Measurements from ENCODE around the gene POLD4. TPM values are rescaled to one million over a fixed set of nuclear protein-coding genes. Genes with fewer than 3 reads are reported as not detected.

Gene POLD4
- total RNA-seq, 1 donor = 59.4 TPM

DNA sequence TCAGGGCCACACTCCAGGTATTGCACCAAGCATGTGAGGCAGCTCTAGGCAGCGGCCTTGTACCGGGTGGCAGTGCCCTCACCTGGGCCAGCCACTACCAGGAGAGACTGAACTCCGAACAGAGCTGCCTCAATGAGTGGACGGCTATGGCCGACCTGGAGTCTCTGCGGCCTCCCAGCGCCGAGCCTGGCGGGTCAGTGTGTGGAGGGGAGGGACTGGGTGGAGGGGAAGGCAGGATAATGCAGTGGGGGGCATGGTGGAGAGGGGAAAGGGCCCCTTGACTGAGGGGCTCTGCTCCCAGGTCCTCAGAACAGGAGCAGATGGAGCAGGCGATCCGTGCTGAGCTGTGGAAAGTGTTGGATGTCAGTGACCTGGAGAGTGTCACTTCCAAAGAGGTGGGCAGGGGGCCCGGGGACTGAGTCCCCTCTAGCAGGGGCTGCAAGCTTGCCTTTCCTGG, 45.8 kb downstream of the POLD4 start:
- Histone ChIP-seq H3K27me3 (ENCODE audit: insufficient read depth, low read length) (no peaks in the 10 kb centered on the region), H2AFZ (ENCODE audit: low read length) (no peak overlapping the region), H3K4me1 (ENCODE audit: insufficient read depth, low read length) (peaks cover 13% of the 10 kb centered on the region), H4K20me1 (ENCODE audit: insufficient read depth, low read length) (no peaks in the 10 kb centered on the region), H3K27ac (ENCODE audit: low read depth, low read length) (no peak overlapping the region), H3K4me3 (ENCODE audit: insufficient read depth, low read length) (no peak overlapping the region), H3K9me3 (ENCODE audit: low read depth, low read length) (no peaks in the 10 kb centered on the region), H3K36me3 (ENCODE audit: insufficient read depth, low read length) (peaks cover 11% of the 10 kb centered on the region), H3K79me2 (ENCODE audit: insufficient read depth, low read length) (no peaks in the 10 kb centered on the region), H3K4me2 (ENCODE audit: insufficient read depth, low read length) (no peak overlapping the region)
- no peak for TF ChIP-seq CTCF (IDR thresholded peaks at IDR 0.05; ENCODE audit: extremely low read depth, low read depth, low read length)
- peak; percentile 68 for DNase-seq (ENCODE audit: insufficient read length, low spot score, missing footprints)

GRCh38 chr11:67306769-67307544, 46.4 kb downstream of the POLD4 start:
- no peak for TF ChIP-seq CTCF (IDR thresholded peaks at IDR 0.05; ENCODE audit: extremely low read depth, low read depth, low read length)
- H3K9me3 ChIP-seq (ENCODE audit: low read depth, low read length) = no peaks in the 10 kb centered on the region
- H3K27me3 ChIP-seq (ENCODE audit: insufficient read depth, low read length) = no peaks in the 10 kb centered on the region
- H4K20me1 ChIP-seq (ENCODE audit: insufficient read depth, low read length) = peaks cover under 1% of the 10 kb centered on the region
- no peaks in the 10 kb centered on the region for H3K79me2 ChIP-seq (ENCODE audit: insufficient read depth, low read length)
- no peak overlapping the region for H3K27ac ChIP-seq (ENCODE audit: low read depth, low read length)
- H2AFZ ChIP-seq (ENCODE audit: low read length) = no peak overlapping the region
- no peak overlapping the region for H3K4me3 ChIP-seq (ENCODE audit: insufficient read depth, low read length)
- H3K36me3 ChIP-seq (ENCODE audit: insufficient read depth, low read length) = peaks cover 11% of the 10 kb centered on the region
- peak; percentile 36 for DNase-seq (ENCODE audit: insufficient read length, low spot score, missing footprints)
- no peak overlapping the region for H3K4me2 ChIP-seq (ENCODE audit: insufficient read depth, low read length)
- peaks cover 16% of the 10 kb centered on the region for H3K4me1 ChIP-seq (ENCODE audit: insufficient read depth, low read length)

GRCh38 chr11:67304511-67305113, 48.7 kb downstream of the POLD4 start:
- H2AFZ ChIP-seq (ENCODE audit: low read length) = no peak overlapping the region
- no peaks in the 10 kb centered on the region for H3K79me2 ChIP-seq (ENCODE audit: insufficient read depth, low read length)
- DNase-seq (ENCODE audit: insufficient read length, low spot score, missing footprints) = peak; percentile 37
- H3K27me3 ChIP-seq (ENCODE audit: insufficient read depth, low read length) = no peaks in the 10 kb centered on the region
- TF ChIP-seq CTCF (IDR thresholded peaks at IDR 0.05; ENCODE audit: extremely low read depth, low read depth, low read length) = no peak
- no peak overlapping the region for H3K27ac ChIP-seq (ENCODE audit: low read depth, low read length)
- H3K4me2 ChIP-seq (ENCODE audit: insufficient read depth, low read length) = peak overlapping the region; percentile 85
- H4K20me1 ChIP-seq (ENCODE audit: insufficient read depth, low read length) = peaks cover 9% of the 10 kb centered on the region
- peak overlapping the region; percentile 86 for H3K4me3 ChIP-seq (ENCODE audit: insufficient read depth, low read length)
- H3K9me3 ChIP-seq (ENCODE audit: low read depth, low read length) = no peaks in the 10 kb centered on the region
- H3K4me1 ChIP-seq (ENCODE audit: insufficient read depth, low read length) = peaks cover 16% of the 10 kb centered on the region
- peaks cover 23% of the 10 kb centered on the region for H3K36me3 ChIP-seq (ENCODE audit: insufficient read depth, low read length)

- no peak for TF ChIP-seq CTCF (IDR thresholded peaks at IDR 0.05; ENCODE audit: extremely low read depth, low read depth, low read length)
- DNase-seq (ENCODE audit: insufficient read length, low spot score, missing footprints) = peak; percentile 86
- H3K36me3 ChIP-seq (ENCODE audit: insufficient read depth, low read length) = peaks cover 25% of the 10 kb centered on the region
Measured at GRCh38 chr11:67303835-67304411, 49.4 kb downstream of the POLD4 start.

More at GRCh38 chr11:67303835-67304411, 49.4 kb downstream of the POLD4 start:
- Histone ChIP-seq H2AFZ (ENCODE audit: low read length) (peak overlapping the region; percentile 62), H3K4me2 (ENCODE audit: insufficient read depth, low read length) (peak overlapping the region; percentile 85), H3K79me2 (ENCODE audit: insufficient read depth, low read length) (peaks cover 2% of the 10 kb centered on the region), H3K4me1 (ENCODE audit: insufficient read depth, low read length) (peaks cover 16% of the 10 kb centered on the region), H3K27ac (ENCODE audit: low read depth, low read length) (no peak overlapping the region), H3K27me3 (ENCODE audit: insufficient read depth, low read length) (no peaks in the 10 kb centered on the region), H3K9me3 (ENCODE audit: low read depth, low read length) (no peaks in the 10 kb centered on the region), H4K20me1 (ENCODE audit: insufficient read depth, low read length) (peaks cover 16% of the 10 kb centered on the region), H3K4me3 (ENCODE audit: insufficient read depth, low read length) (peak overlapping the region; percentile 86)
